GM13976 (cell line): ENCODE measurements around the gene PRM1.

Experiments used
- DNase-seq: peaks from one replicate; pipeline ENCODE4 v3.0.0; 2012; ENCODE audit warnings: low spot score
- in situ Hi-C: fragments of 300-500 bp; cut with MboI; formaldehyde crosslinking; loops from one replicate; pipeline ENCODE4 v1.12.0; 2022; ENCODE audit warnings: low sequenced_read_pairs, mixed read lengths, inconsistent platforms; ENCODE audit not compliant: unreplicated experiment
- TF ChIP-seq, protein P1 (sequence below): IDR thresholded peaks from 2 replicates; pipeline ENCODE4 v1.5.1; 2012; ENCODE audit warnings: borderline replicate concordance, mild to moderate bottlenecking; ENCODE audit not compliant: insufficient read depth; ENCODE audit errors: extremely low read depth, missing control alignments, control extremely low read depth

PRM1 gene

DNA sequence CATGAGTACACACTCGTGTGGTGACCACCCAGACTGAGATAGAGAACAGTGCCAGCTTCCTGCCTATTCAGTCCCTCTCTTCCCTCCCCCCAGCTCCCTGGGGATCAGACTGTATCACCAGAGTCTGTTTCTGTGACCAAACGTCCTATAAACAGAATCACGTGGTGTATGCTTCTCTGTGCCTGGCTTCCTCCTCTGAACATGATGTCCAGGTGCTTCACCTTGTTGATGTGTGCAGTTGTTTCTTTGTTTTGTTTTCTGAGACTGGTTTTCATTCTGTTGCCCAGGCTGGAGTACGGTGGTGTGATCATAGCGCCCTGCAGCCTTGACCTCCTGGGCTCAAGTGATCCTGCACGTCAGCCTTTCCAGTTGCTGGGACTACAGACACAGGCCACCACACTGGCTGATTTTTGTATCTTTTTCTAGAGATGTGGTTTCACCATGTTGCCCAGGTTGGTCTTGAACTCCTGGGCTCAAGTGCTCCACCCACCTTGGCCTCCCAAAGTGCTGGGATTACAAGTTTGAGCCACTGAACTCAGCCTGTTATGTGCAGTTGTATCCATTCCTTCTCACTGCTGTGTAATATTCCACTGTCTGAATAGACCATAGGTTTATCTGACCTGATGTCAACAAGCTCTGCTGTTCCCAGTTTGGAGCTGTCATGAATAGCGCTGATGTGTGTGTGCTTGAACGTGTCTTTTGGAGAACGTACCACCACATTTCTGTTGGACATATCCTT, 28.9 kb upstream of the PRM1 start:
- in situ Hi-C loops = no loop called here
- TF ChIP-seq, protein P1, sequence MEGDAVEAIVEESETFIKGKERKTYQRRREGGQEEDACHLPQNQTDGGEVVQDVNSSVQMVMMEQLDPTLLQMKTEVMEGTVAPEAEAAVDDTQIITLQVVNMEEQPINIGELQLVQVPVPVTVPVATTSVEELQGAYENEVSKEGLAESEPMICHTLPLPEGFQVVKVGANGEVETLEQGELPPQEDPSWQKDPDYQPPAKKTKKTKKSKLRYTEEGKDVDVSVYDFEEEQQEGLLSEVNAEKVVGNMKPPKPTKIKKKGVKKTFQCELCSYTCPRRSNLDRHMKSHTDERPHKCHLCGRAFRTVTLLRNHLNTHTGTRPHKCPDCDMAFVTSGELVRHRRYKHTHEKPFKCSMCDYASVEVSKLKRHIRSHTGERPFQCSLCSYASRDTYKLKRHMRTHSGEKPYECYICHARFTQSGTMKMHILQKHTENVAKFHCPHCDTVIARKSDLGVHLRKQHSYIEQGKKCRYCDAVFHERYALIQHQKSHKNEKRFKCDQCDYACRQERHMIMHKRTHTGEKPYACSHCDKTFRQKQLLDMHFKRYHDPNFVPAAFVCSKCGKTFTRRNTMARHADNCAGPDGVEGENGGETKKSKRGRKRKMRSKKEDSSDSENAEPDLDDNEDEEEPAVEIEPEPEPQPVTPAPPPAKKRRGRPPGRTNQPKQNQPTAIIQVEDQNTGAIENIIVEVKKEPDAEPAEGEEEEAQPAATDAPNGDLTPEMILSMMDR = no peak
- no peak for DNase-seq

DNA sequence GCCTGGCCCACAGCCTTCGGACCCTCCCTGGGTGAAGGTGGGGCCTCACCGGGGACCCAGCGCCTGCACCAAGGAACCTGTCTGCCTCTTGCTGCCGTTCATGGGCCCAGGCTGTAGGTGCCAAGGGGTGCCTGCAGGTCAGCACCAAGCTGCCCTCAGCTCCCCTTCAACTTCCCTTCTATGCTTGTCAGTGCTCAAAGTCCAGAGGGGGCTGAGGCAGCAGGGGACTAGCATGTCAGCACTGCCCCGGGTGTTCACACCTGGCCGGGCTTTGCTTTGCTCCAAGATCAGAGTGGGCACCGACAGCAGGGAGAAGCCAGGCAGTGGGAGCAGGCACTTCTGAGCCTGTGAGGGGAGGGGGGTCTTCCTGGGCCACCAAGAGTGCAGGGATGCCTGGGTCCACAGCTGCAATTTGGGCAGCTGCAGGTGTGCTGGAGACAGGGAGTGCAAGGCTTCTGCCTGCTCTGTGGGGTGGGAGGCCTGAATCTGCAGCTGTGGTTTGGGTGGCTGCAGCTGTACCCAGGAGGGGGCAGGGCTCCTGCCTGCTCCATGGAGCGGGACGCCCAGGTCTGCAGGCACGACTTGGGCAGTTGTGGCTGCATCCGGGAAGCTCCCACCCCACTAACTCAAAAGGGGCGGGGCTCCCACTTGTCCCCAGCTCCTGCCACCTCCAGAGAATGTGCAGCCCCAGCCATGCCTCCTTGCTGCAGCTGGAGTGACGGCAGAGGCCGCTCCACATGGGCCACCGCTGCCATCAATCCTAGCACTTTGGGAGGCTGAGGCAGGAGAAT, 27.6 kb upstream of the PRM1 start:
- in situ Hi-C loops = no loop called here
- TF ChIP-seq, protein P1 = no peak
- DNase-seq = no peak

DNA sequence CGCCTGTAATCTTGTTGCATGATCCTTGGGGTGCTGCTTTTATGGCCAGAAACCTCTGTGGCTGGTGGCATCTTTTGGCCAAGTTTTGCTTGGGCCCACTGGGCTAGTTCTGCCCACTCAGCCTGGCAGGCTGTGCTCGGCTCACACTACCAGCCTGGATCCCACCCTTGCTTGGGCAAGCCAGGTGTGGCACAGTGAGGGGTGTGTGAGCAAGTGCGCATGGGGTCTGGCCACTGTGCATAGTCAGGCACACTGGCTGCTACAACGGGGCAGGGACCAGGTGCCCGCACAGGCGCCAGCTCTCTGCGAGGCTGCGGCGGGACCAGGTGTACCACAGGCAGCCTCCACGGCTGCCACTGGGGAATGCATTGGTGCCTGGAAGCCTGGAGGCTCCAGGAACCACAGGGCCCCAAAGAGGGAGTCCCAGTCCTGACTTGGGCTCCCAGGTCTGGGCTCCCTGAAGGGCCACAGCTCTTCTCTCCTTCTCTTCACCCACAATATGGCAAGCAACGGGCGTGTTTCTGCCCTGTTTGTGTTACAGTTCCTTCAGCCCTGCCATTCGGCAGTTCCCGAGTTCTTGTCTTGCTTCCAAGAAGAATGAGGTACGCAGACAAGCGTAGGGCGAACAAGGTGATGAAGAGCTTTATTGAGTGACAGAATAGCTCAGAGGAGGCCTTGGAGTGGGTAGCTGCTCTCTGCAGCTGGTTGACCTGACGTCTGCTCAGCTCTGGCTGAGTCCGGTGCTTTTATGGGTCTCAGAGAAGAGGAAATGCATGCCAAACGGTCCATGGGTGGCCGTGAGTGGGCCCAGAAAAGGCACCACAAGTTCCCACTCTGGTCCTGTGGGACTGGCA, 26.7 kb upstream of the PRM1 start:
- in situ Hi-C loops = no loop called here
- TF ChIP-seq, protein P1 = no peak
- DNase-seq = no peak

DNA sequence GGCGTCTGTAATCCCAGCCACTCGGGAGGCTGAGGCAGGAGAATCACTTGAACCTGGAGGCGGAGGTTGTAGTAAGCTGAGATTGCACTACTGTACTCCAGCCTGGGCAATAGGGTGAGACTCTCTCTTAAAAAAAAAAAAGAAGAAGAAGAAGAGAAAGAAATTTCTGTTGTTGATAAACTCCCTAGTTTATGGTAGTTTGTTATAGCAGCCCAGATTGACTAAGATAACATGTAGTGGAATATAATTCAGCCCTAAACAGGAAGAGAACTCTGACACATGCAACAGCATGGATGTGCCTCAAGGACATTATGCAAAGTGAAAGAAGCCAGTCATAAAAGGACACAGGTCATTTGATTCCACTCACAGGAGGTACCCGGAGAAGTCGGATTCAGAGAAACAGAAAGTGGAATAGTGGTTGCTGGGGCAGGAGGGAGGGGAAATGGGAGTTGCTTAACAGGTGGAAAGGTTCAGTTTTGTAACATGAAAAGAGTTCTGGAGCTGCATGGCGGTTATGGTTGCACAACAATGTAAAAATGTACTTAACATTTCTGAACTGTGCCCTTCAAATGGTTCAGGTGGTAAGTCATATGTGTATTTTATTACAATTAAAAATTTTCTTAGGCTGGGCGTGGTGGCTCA, 26.0 kb upstream of the PRM1 start:
- in situ Hi-C loops = no loop called here
- DNase-seq = no peak
- TF ChIP-seq, protein P1 = no peak

DNA sequence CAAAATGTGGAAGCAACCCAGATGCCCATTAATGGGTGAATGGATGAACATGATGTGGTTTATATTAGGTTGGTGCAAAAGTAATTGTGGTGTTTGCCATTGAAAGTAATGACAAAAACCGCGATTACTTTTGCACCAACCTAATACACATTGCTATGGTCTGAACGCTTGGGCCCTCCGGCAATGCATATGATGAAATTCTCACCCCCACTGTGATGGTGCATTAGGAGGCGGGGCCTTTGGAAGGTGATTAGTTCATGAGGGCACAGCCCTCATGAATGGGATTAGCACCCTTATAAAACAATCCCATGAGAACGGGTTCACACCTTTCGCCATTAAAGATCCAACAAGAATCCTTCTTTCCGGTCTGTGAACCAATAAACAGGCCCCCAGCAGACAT, 25.3 kb upstream of the PRM1 start:
- TF ChIP-seq, protein P1 = no peak
- DNase-seq = no peak
- in situ Hi-C loops = no loop called here
